Keratinocyte (primary cell): ENCODE data around the gene PPP2R5B. TPM values are rescaled to one million over a fixed set of nuclear protein-coding genes. Genes with fewer than 3 reads are reported as not detected.

ENCODE experiments used
- DNase-seq: peaks from one replicate; pipeline ENCODE4 v3.0.0-alpha.2; 2011; ENCODE audit warnings: low read depth, missing footprints, low spot score
- FAIRE-seq: peaks from 2 replicates; lab custom pipeline; 2011; peaks lifted over from hg19 to GRCh38; lab: Jason Lieb, UNC
- H2AFZ ChIP-seq: 2 replicates; pipeline ENCODE4 v1.6.0; 2012; ENCODE audit warnings: low read length, control low read depth, inconsistent platforms; ENCODE audit not compliant: control insufficient read depth
- H3K27ac ChIP-seq: 2 replicates; pipeline ENCODE4 v1.5.1; 2011; ENCODE audit warnings: low read length; ENCODE audit not compliant: control insufficient read depth, insufficient read depth
- H3K27me3 ChIP-seq: 3 replicates; pipeline ENCODE4 v1.6.0; 2011; ENCODE audit warnings: low read length; ENCODE audit not compliant: control insufficient read depth, insufficient read depth; ENCODE audit errors: extremely low read depth
- H3K36me3 ChIP-seq, 2 experiments: 2 replicates in 1 of 2; 3 replicates in 1 of 2; pipeline ENCODE4 v1.5.1; 2011; ENCODE audit warnings: low read length in 2 of 2, mild to moderate bottlenecking in 1 of 2; ENCODE audit not compliant: control insufficient read depth in 2 of 2, insufficient read depth in 2 of 2; ENCODE audit errors: extremely low read depth in 1 of 2
- H3K4me1 ChIP-seq: 3 replicates; pipeline ENCODE4 v1.5.1; 2011; ENCODE audit warnings: low read length; ENCODE audit not compliant: control insufficient read depth, insufficient read depth; ENCODE audit errors: extremely low read depth
- H3K4me2 ChIP-seq: 3 replicates; pipeline ENCODE4 v1.6.0; 2011; ENCODE audit warnings: low read depth, low read length; ENCODE audit not compliant: control insufficient read depth, insufficient read depth; ENCODE audit errors: extremely low read depth
- H3K4me3 ChIP-seq, 3 experiments: fragments of 200-600 bp in 1 of 3; sonication (generic) in 1 of 3; 2 replicates in 2 of 3; 3 replicates in 1 of 3; pipeline ENCODE4 v1.5.1; 2011 to 2016; ENCODE audit warnings: low read length in 3 of 3, mild to moderate bottlenecking in 3 of 3, control low read depth in 2 of 3, inconsistent platforms in 1 of 3, low read depth in 1 of 3, mixed read lengths in 1 of 3, mixed run types in 1 of 3, moderate library complexity in 1 of 3; ENCODE audit not compliant: control insufficient read depth in 2 of 3, insufficient read depth in 2 of 3; ENCODE audit errors: extremely low read depth in 1 of 3
- H3K79me2 ChIP-seq: 2 replicates; pipeline ENCODE4 v1.6.0; 2012; ENCODE audit warnings: low read length; ENCODE audit not compliant: control insufficient read depth, insufficient read depth
- H3K9ac ChIP-seq: 3 replicates; pipeline ENCODE4 v1.6.0; 2011; ENCODE audit warnings: low read length; ENCODE audit not compliant: control insufficient read depth, insufficient read depth; ENCODE audit errors: extremely low read depth
- H3K9me1 ChIP-seq: 3 replicates; pipeline ENCODE4 v1.6.0; 2011; ENCODE audit warnings: low read length; ENCODE audit not compliant: control insufficient read depth, insufficient read depth; ENCODE audit errors: extremely low read depth
- H3K9me3 ChIP-seq: 2 replicates; pipeline ENCODE4 v1.5.1; 2012; ENCODE audit warnings: low read depth, low read length; ENCODE audit not compliant: control insufficient read depth
- H4K20me1 ChIP-seq: 3 replicates; pipeline ENCODE4 v1.6.0; 2011; ENCODE audit warnings: low read length; ENCODE audit not compliant: control insufficient read depth, insufficient read depth; ENCODE audit errors: extremely low read depth
- EZH2 ChIP-seq: IDR thresholded peaks from one replicate; pipeline ENCODE4 v1.6.1; 2012; ENCODE audit warnings: inconsistent platforms, mild to moderate bottlenecking, low read length, moderate library complexity
- dilution Hi-C: fragments of 300-500 bp; cut with MboI; formaldehyde crosslinking; loops from one replicate; pipeline ENCODE4 v1.7.0; 2020; ENCODE audit warnings: low sequenced_read_pairs; ENCODE audit not compliant: extremely low pct_ligation_motif_present
- polyA plus RNA-seq, 5 experiments: library from polyadenylated mRNA; depleted of rRNA in 3 of 5; stranded (reverse) in 3 of 5; stranded (forward) in 1 of 5; unstranded in 1 of 5; fragments of >200 nt; gene quantifications; 1 replicate in 1 of 5; 2 replicates in 3 of 5; 3 replicates in 1 of 5; pipeline versions ENCODE4 v1.2.1 to v1.2.3, GENCODE V29; 2011 to 2012; ENCODE audit warnings: missing spikeins in 2 of 5, low read depth in 1 of 5, low replicate concordance in 1 of 5
- TF ChIP-seq, protein P1 (sequence below), 3 experiments: IDR thresholded peaks in 1 of 3; conservative IDR thresholded peaks in 1 of 3; optimal IDR thresholded peaks in 1 of 3; 2 replicates in 2 of 3; 3 replicates in 1 of 3; pipeline versions ENCODE3 to v1.5.1; 2011; ENCODE audit warnings: low read length in 3 of 3, mild to moderate bottlenecking in 3 of 3, moderate library complexity in 2 of 3, control low read depth in 1 of 3, inconsistent platforms in 1 of 3; ENCODE audit not compliant: insufficient read depth in 2 of 3; ENCODE audit errors: extremely low read depth in 1 of 3

Gene PPP2R5B
- polyA plus RNA-seq, 1 donor (not counting 4 experiments of a cell fraction or from before 2014, with no cell fraction given), result 16.4 TPM

DNA sequence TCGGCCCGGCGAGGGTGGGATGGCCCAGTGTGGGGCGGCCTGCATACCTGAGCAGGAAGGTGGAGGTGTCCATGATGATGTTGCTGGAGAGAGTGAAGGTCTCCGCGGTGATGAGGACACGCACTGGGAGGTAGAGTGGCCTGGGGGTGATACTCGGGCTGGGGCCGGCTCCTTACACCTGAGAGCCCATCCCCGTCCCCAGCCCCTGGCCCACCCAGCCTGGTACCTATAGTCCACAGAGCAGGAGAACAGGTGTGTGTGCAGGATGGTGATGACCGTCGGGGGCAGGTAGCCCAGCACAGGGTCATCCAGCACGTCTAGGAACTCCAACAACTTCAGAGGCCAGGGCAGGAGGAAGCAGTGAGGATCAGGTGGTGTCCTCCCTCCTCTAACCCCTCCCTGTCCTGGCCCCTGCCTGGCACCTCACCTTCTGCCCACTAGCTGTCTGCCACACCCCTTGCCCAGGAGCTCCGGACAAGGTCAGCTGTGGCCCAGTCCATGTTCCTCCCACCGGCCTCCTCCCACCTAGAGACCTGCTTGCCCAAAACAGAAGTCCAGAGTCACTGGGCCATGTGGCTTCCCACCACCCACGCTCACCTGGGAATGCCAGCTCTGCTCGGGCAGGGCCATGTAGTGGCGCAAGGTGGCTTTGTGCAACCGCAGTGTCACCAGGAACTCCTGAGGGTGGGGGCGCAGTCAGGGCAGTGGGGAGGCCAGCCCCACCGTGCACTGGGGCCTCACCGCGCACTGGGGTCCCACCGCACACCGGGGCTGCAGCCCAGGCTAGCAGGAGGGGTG lies 18.8 kb upstream of the PPP2R5B start:
- H3K36me3 ChIP-seq, result peaks cover 24 to 36% of the 10 kb centered on the region in 2 experiments

DNA sequence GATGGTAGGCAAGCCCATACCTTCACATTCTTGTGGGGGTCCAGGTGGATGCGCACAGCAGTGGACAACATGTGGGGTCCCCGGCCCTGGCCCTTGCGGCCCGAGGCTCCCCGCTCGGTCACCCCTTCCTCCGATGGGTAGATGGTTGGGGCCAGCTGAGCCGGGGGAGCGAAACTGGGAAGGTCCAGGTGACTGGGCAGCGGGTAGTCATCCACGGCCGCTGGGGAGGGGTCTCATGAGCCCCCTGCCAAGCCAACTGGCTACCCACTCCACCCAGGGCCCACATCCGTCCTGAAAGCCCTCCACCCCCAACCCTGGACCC lies 18.2 kb upstream of the PPP2R5B start:
- no peak overlapping the region for H3K27ac ChIP-seq
- H3K79me2 ChIP-seq, result no peaks in the 10 kb centered on the region
- no peak for TF ChIP-seq EZH2
- TF ChIP-seq, protein P1, sequence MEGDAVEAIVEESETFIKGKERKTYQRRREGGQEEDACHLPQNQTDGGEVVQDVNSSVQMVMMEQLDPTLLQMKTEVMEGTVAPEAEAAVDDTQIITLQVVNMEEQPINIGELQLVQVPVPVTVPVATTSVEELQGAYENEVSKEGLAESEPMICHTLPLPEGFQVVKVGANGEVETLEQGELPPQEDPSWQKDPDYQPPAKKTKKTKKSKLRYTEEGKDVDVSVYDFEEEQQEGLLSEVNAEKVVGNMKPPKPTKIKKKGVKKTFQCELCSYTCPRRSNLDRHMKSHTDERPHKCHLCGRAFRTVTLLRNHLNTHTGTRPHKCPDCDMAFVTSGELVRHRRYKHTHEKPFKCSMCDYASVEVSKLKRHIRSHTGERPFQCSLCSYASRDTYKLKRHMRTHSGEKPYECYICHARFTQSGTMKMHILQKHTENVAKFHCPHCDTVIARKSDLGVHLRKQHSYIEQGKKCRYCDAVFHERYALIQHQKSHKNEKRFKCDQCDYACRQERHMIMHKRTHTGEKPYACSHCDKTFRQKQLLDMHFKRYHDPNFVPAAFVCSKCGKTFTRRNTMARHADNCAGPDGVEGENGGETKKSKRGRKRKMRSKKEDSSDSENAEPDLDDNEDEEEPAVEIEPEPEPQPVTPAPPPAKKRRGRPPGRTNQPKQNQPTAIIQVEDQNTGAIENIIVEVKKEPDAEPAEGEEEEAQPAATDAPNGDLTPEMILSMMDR (optimal IDR thresholded peaks at IDR 0.05 in 1 of 3, IDR thresholded peaks at IDR 0.05 in 1 of 3, conservative IDR thresholded peaks at IDR 0.05 in 1 of 3; ENCODE audit: extremely low read depth in 1 of 3, insufficient read depth in 2 of 3, low read length in 3 of 3), result no peak
- no peaks in the 10 kb centered on the region for H4K20me1 ChIP-seq
- no peak overlapping the region for H3K4me2 ChIP-seq
- H3K9me3 ChIP-seq, result no peaks in the 10 kb centered on the region
- no peak overlapping the region for H3K4me3 ChIP-seq
- DNase-seq (no peak), FAIRE-seq (no peak)
- H3K27me3 ChIP-seq, result no peaks in the 10 kb centered on the region
- H2AFZ ChIP-seq, result no peak overlapping the region
- no peaks in the 10 kb centered on the region for H3K9me1 ChIP-seq
- H3K4me1 ChIP-seq, result no peaks in the 10 kb centered on the region
- H3K36me3 ChIP-seq, result peaks cover 24 to 36% of the 10 kb centered on the region in 2 experiments
- dilution Hi-C loops, result no loop called here
- H3K9ac ChIP-seq, result no peak overlapping the region

More for the DNA sequence above, 18.8 kb upstream of the PPP2R5B start:
- DNase-seq (no peak), FAIRE-seq (no peak)
- dilution Hi-C loops, result no loop called here
- Histone ChIP-seq H2AFZ (no peak overlapping the region), H3K4me1 (peaks cover under 1% of the 10 kb centered on the region), H3K9me1 (no peaks in the 10 kb centered on the region), H3K4me2 (no peak overlapping the region), H3K9ac (no peak overlapping the region), H3K9me3 (no peaks in the 10 kb centered on the region), H4K20me1 (no peaks in the 10 kb centered on the region), H3K79me2 (no peaks in the 10 kb centered on the region), H3K4me3 (no peak overlapping the region), H3K27me3 (no peaks in the 10 kb centered on the region), H3K27ac (no peak overlapping the region)
- TF ChIP-seq EZH2, result no peak
- TF ChIP-seq, protein P1 (optimal IDR thresholded peaks at IDR 0.05 in 1 of 3, IDR thresholded peaks at IDR 0.05 in 1 of 3, conservative IDR thresholded peaks at IDR 0.05 in 1 of 3; ENCODE audit: extremely low read depth in 1 of 3, insufficient read depth in 2 of 3, low read length in 3 of 3), result no peak
